22Rv1 (cell line): ENCODE measurements around the gene CETN1.

Experiments used
- H3K27ac ChIP-seq: fragments of 450-650 bp; 2 replicates; pipeline ENCODE4 v1.5.1; 2017
- ZFX ChIP-seq: fragments of 450-650 bp; IDR thresholded peaks from 2 replicates; pipeline ENCODE4 v1.6.1; 2017; ENCODE audit warnings: antibody characterized with exemption, borderline replicate concordance
- TF ChIP-seq, protein P1 (sequence below): fragments of 450-650 bp; IDR thresholded peaks from 2 replicates; pipeline ENCODE4 v1.5.1; 2017; ENCODE audit warnings: mild to moderate bottlenecking

The CETN1 gene

DNA sequence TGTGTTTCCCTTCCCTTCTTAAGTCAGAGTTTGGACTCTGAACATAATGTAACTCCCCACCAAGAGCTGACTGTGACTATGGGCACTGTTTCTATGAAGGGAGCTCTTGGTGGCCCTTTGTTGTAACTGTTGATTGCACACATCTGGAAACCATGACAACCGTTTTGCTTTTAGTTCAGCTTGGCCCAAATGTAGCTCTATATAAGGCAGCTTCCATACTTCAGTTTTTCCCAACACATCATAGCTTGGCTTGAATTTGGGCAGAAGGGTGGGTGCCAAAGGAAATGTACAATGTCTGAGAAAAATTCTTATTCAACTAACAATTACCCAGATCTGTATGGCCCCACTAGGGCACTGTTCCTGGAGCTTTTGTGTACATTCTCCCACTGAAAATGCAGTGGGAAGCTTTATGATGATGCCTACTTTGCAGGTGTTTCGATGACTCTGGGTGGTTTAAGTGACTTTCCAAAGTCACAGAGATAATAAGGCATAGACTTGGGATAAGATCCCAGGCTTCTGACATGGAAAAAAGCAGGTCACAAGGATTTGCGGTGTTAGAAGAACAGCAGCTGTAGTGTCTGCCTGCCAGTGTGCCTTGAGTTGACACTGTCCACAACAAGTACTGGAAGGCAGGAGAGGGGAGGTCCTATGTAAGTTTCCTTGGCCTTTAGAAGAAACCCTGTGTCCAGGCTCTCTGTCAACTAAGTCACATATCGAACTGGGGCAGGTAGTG, 2.4 kb upstream of the CETN1 start:
- no peak overlapping the region for H3K27ac ChIP-seq
- TF ChIP-seq, protein P1, sequence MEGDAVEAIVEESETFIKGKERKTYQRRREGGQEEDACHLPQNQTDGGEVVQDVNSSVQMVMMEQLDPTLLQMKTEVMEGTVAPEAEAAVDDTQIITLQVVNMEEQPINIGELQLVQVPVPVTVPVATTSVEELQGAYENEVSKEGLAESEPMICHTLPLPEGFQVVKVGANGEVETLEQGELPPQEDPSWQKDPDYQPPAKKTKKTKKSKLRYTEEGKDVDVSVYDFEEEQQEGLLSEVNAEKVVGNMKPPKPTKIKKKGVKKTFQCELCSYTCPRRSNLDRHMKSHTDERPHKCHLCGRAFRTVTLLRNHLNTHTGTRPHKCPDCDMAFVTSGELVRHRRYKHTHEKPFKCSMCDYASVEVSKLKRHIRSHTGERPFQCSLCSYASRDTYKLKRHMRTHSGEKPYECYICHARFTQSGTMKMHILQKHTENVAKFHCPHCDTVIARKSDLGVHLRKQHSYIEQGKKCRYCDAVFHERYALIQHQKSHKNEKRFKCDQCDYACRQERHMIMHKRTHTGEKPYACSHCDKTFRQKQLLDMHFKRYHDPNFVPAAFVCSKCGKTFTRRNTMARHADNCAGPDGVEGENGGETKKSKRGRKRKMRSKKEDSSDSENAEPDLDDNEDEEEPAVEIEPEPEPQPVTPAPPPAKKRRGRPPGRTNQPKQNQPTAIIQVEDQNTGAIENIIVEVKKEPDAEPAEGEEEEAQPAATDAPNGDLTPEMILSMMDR = no peak
- no peak for TF ChIP-seq ZFX

GRCh38 chr18:579238-579637, 942 bp upstream of the CETN1 start:
- no peak for TF ChIP-seq ZFX
- TF ChIP-seq, protein P1 = no peak
- H3K27ac ChIP-seq = no peak overlapping the region

DNA sequence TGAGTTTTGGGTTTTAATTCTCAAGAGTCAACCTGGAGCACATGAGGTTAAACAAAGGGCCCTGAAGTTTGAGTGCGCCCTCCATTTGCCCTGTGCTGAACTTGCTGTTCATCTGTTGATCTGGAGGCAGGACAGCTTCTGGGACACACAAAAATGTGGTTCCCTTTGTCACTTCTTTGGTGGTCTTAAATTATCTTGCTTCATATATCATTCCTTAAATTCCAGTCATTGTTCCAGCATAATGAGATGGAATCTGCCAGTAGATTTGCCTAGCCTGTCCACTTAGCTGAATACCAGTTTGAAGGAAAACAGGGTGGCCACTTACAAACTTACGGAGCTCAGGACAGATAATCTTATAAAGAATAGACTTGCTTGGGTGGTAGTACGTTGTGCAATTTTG, 916 bp downstream of the CETN1 start:
- H3K27ac ChIP-seq = no peak overlapping the region
- TF ChIP-seq, protein P1 = no peak
- no peak for TF ChIP-seq ZFX

DNA sequence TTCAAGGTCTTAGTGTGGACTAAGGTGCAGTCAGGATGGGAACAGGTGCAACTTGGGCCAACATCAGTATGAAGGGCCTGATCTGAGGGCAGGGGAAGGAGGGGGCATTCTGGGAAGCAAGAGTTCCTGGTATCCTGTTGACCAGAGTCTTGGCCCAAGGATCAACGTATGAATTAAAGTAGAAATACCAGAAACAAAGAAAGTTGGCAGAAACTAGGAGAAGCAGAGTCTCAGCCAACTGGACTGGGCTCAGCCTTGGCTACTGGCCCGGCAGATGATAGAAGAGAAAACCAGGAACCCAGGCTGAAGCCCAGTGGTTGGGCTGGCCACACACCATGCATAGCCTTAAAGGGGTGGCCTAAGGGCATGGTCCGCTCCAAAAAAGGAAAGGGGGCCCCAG, 2.3 kb downstream of the CETN1 start:
- no peak overlapping the region for H3K27ac ChIP-seq
- TF ChIP-seq ZFX = no peak
- TF ChIP-seq, protein P1 = no peak

DNA sequence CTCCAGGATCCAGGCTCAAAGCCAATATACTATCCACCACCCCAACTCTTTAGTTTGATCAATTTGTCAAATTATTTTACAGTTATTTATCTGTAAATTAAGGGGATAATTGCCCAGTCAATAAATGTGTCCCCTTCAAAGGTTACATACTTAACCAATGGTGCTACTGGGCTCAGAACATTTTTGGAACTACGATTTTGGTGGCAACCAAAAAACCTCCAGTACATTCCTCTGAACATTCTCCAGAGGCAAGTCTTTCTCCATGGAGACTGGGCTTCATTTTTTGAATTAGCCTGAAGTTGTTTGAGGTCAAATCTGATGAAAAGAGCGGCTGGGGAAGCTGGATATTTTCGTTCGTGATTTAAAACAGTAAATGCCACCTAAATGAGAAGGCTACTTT, 14.9 kb downstream of the CETN1 start:
- no peak for TF ChIP-seq ZFX
- TF ChIP-seq, protein P1 = no peak

DNA sequence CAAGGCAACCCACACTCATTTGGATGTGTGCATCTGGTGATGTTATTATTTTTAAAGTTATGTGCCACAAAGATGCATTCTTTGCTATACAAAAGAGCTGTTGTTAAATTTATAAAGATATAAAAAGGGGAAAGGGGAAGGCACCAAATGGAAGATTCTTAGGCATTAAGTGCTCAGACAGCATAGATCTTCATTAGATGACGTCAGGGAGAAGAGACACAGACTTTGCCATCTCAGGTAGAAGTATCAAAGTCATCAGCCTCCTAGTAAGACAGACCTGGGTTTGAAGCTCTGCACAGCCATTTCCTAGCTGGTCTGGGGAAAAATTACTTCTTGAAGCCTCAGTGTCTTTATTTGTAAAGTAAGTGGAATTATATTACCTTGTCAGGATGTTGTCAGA, 15.4 kb downstream of the CETN1 start:
- TF ChIP-seq, protein P1 = no peak
- no peak for TF ChIP-seq ZFX
- no peak overlapping the region for H3K27ac ChIP-seq

More for the DNA sequence above, 14.9 kb downstream of the CETN1 start:
- no peak overlapping the region for H3K27ac ChIP-seq

DNA sequence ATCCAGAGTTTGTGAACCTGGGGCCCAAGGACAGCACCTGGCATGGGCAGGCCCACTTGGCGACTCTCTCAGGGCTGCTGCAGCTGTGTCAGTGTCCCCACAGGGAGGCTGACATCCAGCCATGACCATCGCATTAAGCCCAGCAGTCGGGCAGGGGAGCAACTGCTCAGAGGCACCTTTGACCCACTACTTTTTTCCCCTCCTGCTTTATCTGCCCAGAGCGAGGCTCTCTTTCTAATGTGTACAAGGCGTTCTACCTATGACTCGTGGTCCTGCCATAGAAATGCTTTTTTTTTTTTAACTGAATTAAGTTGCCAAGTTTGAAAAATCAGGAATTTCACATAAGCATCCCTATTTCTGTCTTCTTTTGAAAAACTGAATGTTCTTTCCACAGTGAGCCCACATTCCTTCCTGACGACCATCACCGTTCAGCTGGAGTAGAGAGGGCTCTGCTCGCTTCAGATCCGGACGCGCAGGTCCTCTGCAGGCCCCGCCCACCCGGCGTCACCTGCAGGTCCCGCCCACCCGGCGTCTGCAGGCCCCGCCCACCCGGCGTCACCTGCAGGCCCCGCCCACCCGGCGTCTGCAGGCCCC, 16.2 kb downstream of the CETN1 start:
- H3K27ac ChIP-seq = no peak overlapping the region
- TF ChIP-seq, protein P1 = no peak
- TF ChIP-seq ZFX = no peak
